ENCODE results near the gene MAP4. TPM values are rescaled to one million over a fixed set of nuclear protein-coding genes. Genes with fewer than 3 reads are reported as not detected.

Gene MAP4, protein sequence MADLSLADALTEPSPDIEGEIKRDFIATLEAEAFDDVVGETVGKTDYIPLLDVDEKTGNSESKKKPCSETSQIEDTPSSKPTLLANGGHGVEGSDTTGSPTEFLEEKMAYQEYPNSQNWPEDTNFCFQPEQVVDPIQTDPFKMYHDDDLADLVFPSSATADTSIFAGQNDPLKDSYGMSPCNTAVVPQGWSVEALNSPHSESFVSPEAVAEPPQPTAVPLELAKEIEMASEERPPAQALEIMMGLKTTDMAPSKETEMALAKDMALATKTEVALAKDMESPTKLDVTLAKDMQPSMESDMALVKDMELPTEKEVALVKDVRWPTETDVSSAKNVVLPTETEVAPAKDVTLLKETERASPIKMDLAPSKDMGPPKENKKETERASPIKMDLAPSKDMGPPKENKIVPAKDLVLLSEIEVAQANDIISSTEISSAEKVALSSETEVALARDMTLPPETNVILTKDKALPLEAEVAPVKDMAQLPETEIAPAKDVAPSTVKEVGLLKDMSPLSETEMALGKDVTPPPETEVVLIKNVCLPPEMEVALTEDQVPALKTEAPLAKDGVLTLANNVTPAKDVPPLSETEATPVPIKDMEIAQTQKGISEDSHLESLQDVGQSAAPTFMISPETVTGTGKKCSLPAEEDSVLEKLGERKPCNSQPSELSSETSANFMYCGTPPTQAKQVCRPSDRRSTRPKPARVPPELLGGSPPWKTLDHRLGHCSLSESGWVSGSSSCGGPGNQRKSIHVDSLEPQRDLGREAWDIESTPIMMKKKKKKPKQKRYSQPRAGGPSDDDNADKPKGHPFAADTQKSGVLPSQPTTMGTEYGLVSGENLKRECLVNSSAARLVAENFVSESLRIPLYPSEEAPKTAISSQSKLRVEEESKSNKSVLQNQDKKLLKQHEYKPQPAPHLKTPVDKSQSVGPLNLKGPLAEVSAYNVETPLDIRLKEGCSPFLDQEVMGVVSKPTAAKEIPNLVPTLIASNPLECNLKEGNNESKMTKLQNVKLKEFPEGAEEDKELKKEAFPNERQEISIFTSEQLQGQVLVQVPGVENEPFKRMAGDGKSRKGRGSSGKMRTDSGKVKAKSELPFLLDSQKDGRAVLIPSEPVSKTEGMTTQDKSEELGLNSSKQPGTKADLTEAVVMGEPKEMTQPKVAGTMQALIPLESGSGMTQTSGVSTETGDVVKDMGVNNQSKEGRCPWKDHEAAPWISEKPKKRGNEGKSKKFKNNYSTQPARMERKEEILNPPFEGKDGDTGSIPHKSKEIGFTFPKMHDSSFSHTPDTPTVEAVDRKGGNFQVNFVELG (N-terminal part only)
- 14.3 TPM for total RNA-seq (2013)
- polyA plus RNA-seq (10 to 100 TPM in 2 of 3 donors, 1 to 10 TPM in 1; 6.2 to 24.1 (median 18.4) TPM), polyA minus RNA-seq (15.2 and 17.3 TPM in 2 replicates), total RNA-seq (29.4 to 67.5 (median 37.8) reads per million in 11 experiments)

DNA sequence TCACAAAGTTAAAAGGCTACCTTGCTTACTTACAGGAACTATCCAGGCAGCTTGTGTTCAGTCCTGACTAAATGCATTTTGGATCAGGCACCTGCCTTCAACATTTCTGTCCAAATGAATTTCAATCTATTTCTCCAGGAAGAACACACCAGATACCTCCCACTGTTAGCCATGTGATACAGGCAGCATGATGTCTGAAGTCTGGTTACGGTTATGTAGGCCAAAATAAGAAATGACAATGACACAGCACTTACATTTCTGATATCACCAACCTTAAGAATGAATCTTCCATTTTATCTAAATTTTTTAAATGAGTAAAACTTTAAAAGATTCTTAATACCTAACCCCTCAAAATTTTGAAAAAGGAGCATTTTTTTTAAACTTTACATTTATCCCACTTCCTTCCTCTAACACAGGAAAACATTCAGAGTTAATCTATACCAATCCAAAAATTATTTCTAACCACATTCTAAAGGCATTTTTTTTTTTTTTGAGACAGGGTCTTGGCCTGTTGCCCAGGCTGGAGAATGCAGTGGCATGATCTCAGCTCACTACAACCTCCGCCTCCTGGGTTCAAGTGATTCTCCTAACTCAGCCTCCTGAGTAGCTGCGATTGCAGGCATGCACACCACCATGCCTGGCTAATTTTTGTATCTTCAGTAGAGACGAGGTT lies at the start of gene MAP4:
TSS of gene MAP4 (minus strand) at position 116 of the 673 bp plus-strand sequence. CDS start 17,556 bp downstream, outside the sequence.
- no peak within 1 kb of the TSS for H3K4me2 ChIP-seq (replicated peaks; ENCODE audit: extremely low read depth, low read length, poor library complexity, severe bottlenecking)
- H3K27ac ChIP-seq (ENCODE audit: low read depth in 1 of 2, low read length in 2 of 2) = no peak within 1 kb of the TSS
- no peaks in the 10 kb centered on the region for H3K9me3 ChIP-seq (replicated peaks in 1 of 2; ENCODE audit: control insufficient read depth in 1 of 2, insufficient read depth in 1 of 2, low read length in 2 of 2)
- H3K27ac Mint-ChIP-seq = peak within 1 kb of the TSS in 2 of 7 donors; percentile 21 to 23
- no peaks in the 10 kb centered on the region for H3K9me3 Mint-ChIP-seq
- intact Hi-C loops (cut with micrococcal nuclease) = no loop called here
- H4K20me1 ChIP-seq (ENCODE audit: insufficient read depth, low read length) = peaks cover 19% of the 10 kb centered on the region
- H3K4me1 ChIP-seq (ENCODE audit: control insufficient read depth in 1 of 2, insufficient read depth in 2 of 2, low read length in 2 of 2) = peaks cover 0 to 5% of the 10 kb centered on the region in 2 donors
- peaks cover 6 to 12% of the 10 kb centered on the region in 2 donors for H3K36me3 Mint-ChIP-seq
- peaks cover 0 to 4% of the 10 kb centered on the region in 2 donors for H3K36me3 ChIP-seq (replicated peaks in 1 of 2; ENCODE audit: control insufficient read depth in 1 of 2, insufficient read depth in 2 of 2, low read length in 2 of 2)
- peaks cover 5% of the 10 kb centered on the region for H3K79me2 ChIP-seq (ENCODE audit: insufficient read depth, low read length)
- WGBS (ENCODE audit: insufficient coverage) = 43% methylated on average over 3 of the region's 4 CpGs
- TF ChIP-seq, protein P1, sequence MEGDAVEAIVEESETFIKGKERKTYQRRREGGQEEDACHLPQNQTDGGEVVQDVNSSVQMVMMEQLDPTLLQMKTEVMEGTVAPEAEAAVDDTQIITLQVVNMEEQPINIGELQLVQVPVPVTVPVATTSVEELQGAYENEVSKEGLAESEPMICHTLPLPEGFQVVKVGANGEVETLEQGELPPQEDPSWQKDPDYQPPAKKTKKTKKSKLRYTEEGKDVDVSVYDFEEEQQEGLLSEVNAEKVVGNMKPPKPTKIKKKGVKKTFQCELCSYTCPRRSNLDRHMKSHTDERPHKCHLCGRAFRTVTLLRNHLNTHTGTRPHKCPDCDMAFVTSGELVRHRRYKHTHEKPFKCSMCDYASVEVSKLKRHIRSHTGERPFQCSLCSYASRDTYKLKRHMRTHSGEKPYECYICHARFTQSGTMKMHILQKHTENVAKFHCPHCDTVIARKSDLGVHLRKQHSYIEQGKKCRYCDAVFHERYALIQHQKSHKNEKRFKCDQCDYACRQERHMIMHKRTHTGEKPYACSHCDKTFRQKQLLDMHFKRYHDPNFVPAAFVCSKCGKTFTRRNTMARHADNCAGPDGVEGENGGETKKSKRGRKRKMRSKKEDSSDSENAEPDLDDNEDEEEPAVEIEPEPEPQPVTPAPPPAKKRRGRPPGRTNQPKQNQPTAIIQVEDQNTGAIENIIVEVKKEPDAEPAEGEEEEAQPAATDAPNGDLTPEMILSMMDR (IDR thresholded peaks at IDR 0.05) = no peak
- H3K4me1 Mint-ChIP-seq = peaks cover 15% of the 10 kb centered on the region
- H2AFZ ChIP-seq (ENCODE audit: insufficient read depth, low read depth, low read length, poor library complexity, severe bottlenecking) = no peak within 1 kb of the TSS
- H3K4me3 Mint-ChIP-seq = no peak within 1 kb of the TSS
- no peak within 1 kb of the TSS for H3K4me3 ChIP-seq (replicated peaks in 1 of 3; ENCODE audit: low read depth in 2 of 3, low read length in 3 of 3)
- no peaks in the 10 kb centered on the region for H3K27me3 ChIP-seq (ENCODE audit: control insufficient read depth in 2 of 2, insufficient read depth in 2 of 2, low read length in 2 of 2)
- no peak for DNase-seq
- no peaks in the 10 kb centered on the region for H3K27me3 Mint-ChIP-seq (ENCODE audit: low read depth in 3 of 3)
- no peak within 1 kb of the TSS for H3K9ac ChIP-seq (ENCODE audit: insufficient read depth, low read length, poor library complexity, severe bottlenecking)

All from CD14-positive monocyte (primary cell).